DOHH2 (cell line): ENCODE results near the gene GRB14.

Experiments
- H3F3A ChIP-seq: fragments of 200-600 bp; sonication (generic), shearing (Covaris generic); 2 replicates; pipeline ENCODE4 v1.6.0; 2016; ENCODE audit warnings: antibody characterized with exemption, mild to moderate bottlenecking; ENCODE audit not compliant: control insufficient read depth, insufficient read depth
- H3K27ac ChIP-seq: fragments of 200-600 bp; sonication (generic); 2 replicates; pipeline ENCODE4 v1.5.1; 2014; ENCODE audit warnings: low read depth, mild to moderate bottlenecking, low read length, moderate library complexity
- H3K27me3 ChIP-seq: fragments of 200-600 bp; sonication (generic); 2 replicates; pipeline ENCODE4 v1.6.1; 2014; ENCODE audit warnings: mild to moderate bottlenecking, low read length, mixed read lengths; ENCODE audit not compliant: control insufficient read depth
- H3K36me3 ChIP-seq: fragments of 200-600 bp; sonication (generic); 2 replicates; pipeline ENCODE4 v1.6.1; 2014; ENCODE audit warnings: mild to moderate bottlenecking, low read length, moderate library complexity, mixed read lengths; ENCODE audit not compliant: control insufficient read depth
- H3K4me1 ChIP-seq: fragments of 200-600 bp; sonication (generic); 2 replicates; pipeline ENCODE4 v1.6.1; 2014; ENCODE audit warnings: mild to moderate bottlenecking, low read length, mixed read lengths; ENCODE audit not compliant: control insufficient read depth
- H3K4me2 ChIP-seq: fragments of 200-600 bp; sonication (generic); 2 replicates; pipeline ENCODE4 v1.6.0; 2014; ENCODE audit warnings: mild to moderate bottlenecking, low read length, moderate library complexity
- H3K4me3 ChIP-seq: fragments of 200-600 bp; sonication (generic); 2 replicates; pipeline ENCODE4 v1.5.1; 2014; ENCODE audit warnings: mild to moderate bottlenecking, low read length, mixed read lengths
- H3K79me2 ChIP-seq: fragments of 200-600 bp; sonication (generic); 2 replicates; pipeline ENCODE4 v1.6.1; 2014; ENCODE audit warnings: mild to moderate bottlenecking, low read length, mixed read lengths; ENCODE audit not compliant: control insufficient read depth
- H3K9me2 ChIP-seq: fragments of 200-600 bp; sonication (generic); replicated peaks from 2 replicates; pipeline ENCODE4 v1.6.1; 2014; ENCODE audit warnings: mild to moderate bottlenecking, low read length, mixed read lengths; ENCODE audit not compliant: control insufficient read depth
- H3K9me3 ChIP-seq: fragments of 200-600 bp; sonication (generic); 2 replicates; pipeline ENCODE4 v1.6.1; 2014; ENCODE audit warnings: antibody characterized with exemption, low read length, mixed read lengths; ENCODE audit not compliant: control insufficient read depth, insufficient read depth
- H4K20me1 ChIP-seq: fragments of 200-600 bp; sonication (generic); 2 replicates; pipeline ENCODE4 v1.6.0; 2014; ENCODE audit warnings: low read depth, mild to moderate bottlenecking, antibody characterized with exemption, low read length, moderate library complexity; ENCODE audit not compliant: control insufficient read depth, insufficient read depth
- EZH2phosphoT487 ChIP-seq: fragments of 200-600 bp; sonication (generic); IDR thresholded peaks from 2 replicates; pipeline ENCODE4 v1.6.1; 2017; ENCODE audit warnings: borderline replicate concordance, mild to moderate bottlenecking, antibody characterized with exemption, low read length, moderate library complexity, mixed read lengths
- TF ChIP-seq, protein P1 (sequence below): fragments of 200-600 bp; sonication (generic); IDR thresholded peaks from one replicate; pipeline ENCODE4 v1.5.1; 2014; ENCODE audit warnings: antibody characterized with exemption, mild to moderate bottlenecking, low read depth, low read length; ENCODE audit not compliant: poor library complexity, severe bottlenecking

Gene GRB14

DNA sequence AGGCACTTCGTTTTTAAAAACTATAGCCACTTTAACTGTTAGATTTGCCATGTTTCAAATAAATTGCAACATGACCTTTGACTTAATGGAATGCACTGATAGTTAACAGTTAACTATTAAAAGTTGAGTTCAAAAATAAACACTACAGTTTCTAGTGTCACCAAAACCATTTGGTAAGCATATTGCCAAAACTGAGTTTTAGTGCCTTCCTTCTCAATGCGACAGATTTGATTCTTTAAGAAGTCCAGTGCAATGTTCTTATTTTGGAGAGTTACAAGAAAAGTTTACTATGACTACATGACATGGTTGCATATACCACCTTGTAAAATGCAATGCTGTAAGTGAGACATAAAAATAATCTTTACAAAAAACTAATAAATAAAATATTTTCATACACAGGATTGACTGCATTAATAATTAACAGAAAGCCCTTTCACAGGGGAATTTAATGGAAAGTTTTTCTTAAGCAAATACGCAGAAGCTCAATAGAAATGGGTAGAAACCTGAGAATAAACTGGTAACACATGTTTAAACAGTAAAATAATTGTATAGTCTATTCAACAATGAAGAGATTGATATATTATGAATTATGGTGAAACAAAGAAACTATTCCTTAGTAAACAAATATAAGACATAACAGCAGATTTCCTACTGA, 53.8 kb downstream of the GRB14 start:
- no peak for TF ChIP-seq EZH2phosphoT487
- TF ChIP-seq, protein P1, sequence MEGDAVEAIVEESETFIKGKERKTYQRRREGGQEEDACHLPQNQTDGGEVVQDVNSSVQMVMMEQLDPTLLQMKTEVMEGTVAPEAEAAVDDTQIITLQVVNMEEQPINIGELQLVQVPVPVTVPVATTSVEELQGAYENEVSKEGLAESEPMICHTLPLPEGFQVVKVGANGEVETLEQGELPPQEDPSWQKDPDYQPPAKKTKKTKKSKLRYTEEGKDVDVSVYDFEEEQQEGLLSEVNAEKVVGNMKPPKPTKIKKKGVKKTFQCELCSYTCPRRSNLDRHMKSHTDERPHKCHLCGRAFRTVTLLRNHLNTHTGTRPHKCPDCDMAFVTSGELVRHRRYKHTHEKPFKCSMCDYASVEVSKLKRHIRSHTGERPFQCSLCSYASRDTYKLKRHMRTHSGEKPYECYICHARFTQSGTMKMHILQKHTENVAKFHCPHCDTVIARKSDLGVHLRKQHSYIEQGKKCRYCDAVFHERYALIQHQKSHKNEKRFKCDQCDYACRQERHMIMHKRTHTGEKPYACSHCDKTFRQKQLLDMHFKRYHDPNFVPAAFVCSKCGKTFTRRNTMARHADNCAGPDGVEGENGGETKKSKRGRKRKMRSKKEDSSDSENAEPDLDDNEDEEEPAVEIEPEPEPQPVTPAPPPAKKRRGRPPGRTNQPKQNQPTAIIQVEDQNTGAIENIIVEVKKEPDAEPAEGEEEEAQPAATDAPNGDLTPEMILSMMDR = no peak
- Histone ChIP-seq H3K9me3 (no peaks in the 10 kb centered on the region), H3K9me2 (no peaks in the 10 kb centered on the region), H3K4me3 (no peak overlapping the region), H3K27ac (no peak overlapping the region), H3K79me2 (no peaks in the 10 kb centered on the region), H3K4me1 (no peaks in the 10 kb centered on the region), H3K27me3 (0 out of 2 replicates have a peak, but pooled peaks cover 3% of the 10 kb centered on the region), H3K36me3 (no peaks in the 10 kb centered on the region), H4K20me1 (no peaks in the 10 kb centered on the region), H3K4me2 (no peak overlapping the region), H3F3A (no peaks in the 10 kb centered on the region)

DNA sequence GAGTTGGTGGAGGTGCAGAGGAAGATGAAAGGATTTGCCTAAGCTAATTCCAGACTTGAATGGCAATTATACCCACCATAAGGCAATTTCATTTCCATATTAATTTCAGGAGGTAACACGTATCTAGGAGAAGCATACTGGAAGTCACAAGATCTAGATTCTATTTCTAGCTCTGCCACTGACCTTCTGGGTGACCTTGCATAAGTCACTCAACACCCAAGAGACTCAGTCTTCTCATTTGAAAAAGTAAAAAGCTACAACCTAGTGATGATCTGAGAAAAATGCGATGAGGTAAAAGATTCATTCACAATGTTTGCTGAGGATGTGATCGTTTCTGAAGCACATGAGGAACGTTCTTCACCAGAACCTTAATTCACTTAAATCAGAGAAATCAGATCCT, 55.9 kb downstream of the GRB14 start:
- no peak for TF ChIP-seq EZH2phosphoT487
- TF ChIP-seq, protein P1 = no peak
- Histone ChIP-seq H4K20me1 (no peaks in the 10 kb centered on the region), H3K36me3 (no peaks in the 10 kb centered on the region), H3K27me3 (0 out of 2 replicates have a peak, but pooled peaks cover 3% of the 10 kb centered on the region), H3K4me2 (no peak overlapping the region), H3F3A (no peaks in the 10 kb centered on the region), H3K79me2 (no peaks in the 10 kb centered on the region), H3K9me2 (no peaks in the 10 kb centered on the region), H3K27ac (no peak overlapping the region), H3K9me3 (no peaks in the 10 kb centered on the region), H3K4me1 (no peaks in the 10 kb centered on the region), H3K4me3 (no peak overlapping the region)

DNA sequence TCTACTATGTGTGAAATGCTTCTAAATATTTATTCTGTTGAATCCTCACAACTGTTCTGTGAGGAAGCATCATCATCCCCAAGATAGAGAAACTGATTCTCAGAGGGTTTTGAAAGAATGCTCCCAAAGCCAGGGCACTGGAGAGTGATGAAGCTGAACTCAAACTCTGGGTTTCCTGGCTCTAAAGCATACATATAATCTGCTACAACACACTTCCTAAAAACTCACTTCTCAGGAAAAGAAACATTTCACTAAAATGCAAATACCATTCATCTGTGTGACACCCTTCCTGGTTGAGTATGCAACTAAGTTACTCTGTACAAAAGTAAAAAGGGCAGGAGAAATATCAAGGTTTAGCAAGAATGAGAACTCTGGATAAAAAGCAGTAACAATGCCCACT, 58.6 kb downstream of the GRB14 start:
- TF ChIP-seq, protein P1 = no peak
- no peak for TF ChIP-seq EZH2phosphoT487

More for the DNA sequence above, 58.6 kb downstream of the GRB14 start:
- Histone ChIP-seq H3K4me1 (no peaks in the 10 kb centered on the region), H3K4me2 (no peak overlapping the region), H3K36me3 (no peaks in the 10 kb centered on the region), H3F3A (no peaks in the 10 kb centered on the region), H3K4me3 (no peak overlapping the region), H4K20me1 (no peaks in the 10 kb centered on the region), H3K9me2 (no peaks in the 10 kb centered on the region), H3K9me3 (no peaks in the 10 kb centered on the region), H3K27me3 (no peaks in the 10 kb centered on the region), H3K27ac (no peak overlapping the region), H3K79me2 (no peaks in the 10 kb centered on the region)
